ENCODE data around the gene ACCS. TPM values are rescaled to one million over a fixed set of nuclear protein-coding genes. Genes with fewer than 3 reads are reported as not detected.

Gene ACCS
- total and polyA plus RNA-seq, 7 donors, result 1.5 to 7.1 (median 3.5) TPM

- Histone ChIP-seq H3K27ac (no peak overlapping the region), H3K27me3 (ENCODE audit: insufficient read depth in 3 of 3, low read length in 2 of 3) (no peaks in the 10 kb centered on the region), H3K36me3 (ENCODE audit: insufficient read depth in 1 of 2, low read depth in 1 of 2) (no peaks in the 10 kb centered on the region), H3K4me1 (peaks cover 6% of the 10 kb centered on the region), H3K4me3 (no peak overlapping the region), H3K9me3 (no peaks in the 10 kb centered on the region)
- intact Hi-C loops (cut with DNase I), result loop anchor here (2.0 to 5.0 kb wide), 3 partner anchors 92 to 146 kb away; no protein-coding TSS in a partner anchor
- ATAC-seq (peak; percentile 81 to 89 (median 84)), DNase-seq (peak; percentile 77 to 83)
- TF ChIP-seq, protein P1, sequence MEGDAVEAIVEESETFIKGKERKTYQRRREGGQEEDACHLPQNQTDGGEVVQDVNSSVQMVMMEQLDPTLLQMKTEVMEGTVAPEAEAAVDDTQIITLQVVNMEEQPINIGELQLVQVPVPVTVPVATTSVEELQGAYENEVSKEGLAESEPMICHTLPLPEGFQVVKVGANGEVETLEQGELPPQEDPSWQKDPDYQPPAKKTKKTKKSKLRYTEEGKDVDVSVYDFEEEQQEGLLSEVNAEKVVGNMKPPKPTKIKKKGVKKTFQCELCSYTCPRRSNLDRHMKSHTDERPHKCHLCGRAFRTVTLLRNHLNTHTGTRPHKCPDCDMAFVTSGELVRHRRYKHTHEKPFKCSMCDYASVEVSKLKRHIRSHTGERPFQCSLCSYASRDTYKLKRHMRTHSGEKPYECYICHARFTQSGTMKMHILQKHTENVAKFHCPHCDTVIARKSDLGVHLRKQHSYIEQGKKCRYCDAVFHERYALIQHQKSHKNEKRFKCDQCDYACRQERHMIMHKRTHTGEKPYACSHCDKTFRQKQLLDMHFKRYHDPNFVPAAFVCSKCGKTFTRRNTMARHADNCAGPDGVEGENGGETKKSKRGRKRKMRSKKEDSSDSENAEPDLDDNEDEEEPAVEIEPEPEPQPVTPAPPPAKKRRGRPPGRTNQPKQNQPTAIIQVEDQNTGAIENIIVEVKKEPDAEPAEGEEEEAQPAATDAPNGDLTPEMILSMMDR (IDR thresholded peaks at IDR 0.05), result peak; percentile 76
- WGBS, 3 donors, result 22 to 25% (median 24%) methylated on average over 12 of the region's 12 CpGs
Measured at GRCh38 chr11:44036811-44037657, 29.0 kb upstream of the ACCS start.

GRCh38 chr11:44037658-44037998 lies 28.4 kb upstream of the ACCS start:
- Histone ChIP-seq H3K36me3 (ENCODE audit: insufficient read depth in 1 of 2, low read depth in 1 of 2) (no peaks in the 10 kb centered on the region), H3K4me3 (no peak overlapping the region), H3K4me1 (no peaks in the 10 kb centered on the region), H3K27ac (no peak overlapping the region), H3K27me3 (ENCODE audit: insufficient read depth in 3 of 3, low read length in 2 of 3) (no peaks in the 10 kb centered on the region), H3K9me3 (no peaks in the 10 kb centered on the region)
- intact Hi-C loops (cut with DNase I), result loop anchor here (2.0 to 5.0 kb wide), 3 partner anchors 93 to 147 kb away; no protein-coding TSS in a partner anchor
- WGBS, 3 donors, result 77 to 91% (median 89%) methylated on average over 2 of the region's 2 CpGs
- TF ChIP-seq, protein P1 (IDR thresholded peaks at IDR 0.05), result no peak
- DNase-seq (no peak), ATAC-seq (peak in 1 of 4 donors; percentile 8)

DNA sequence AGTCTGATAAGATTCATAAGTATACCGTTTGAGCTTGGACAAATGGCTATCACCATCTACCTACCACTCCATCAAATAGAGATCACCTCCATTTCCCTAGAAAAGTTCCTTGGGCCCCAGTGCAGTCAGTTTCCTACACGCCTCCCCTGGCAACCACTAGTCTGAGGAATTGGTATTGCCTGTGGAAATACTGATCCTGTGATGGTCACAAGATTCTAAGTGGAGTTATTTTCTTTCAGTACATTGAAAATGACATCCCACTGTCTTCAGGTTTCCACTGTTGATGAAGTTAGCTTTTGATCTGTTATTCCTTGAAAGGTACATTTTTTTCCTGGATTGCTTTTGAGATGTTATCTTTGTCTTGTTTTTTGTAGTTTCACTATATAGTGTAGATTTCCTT lies 22.9 kb upstream of the ACCS start:
- Histone ChIP-seq H3K27me3 (ENCODE audit: insufficient read depth in 3 of 3, low read length in 2 of 3) (no peaks in the 10 kb centered on the region), H3K4me3 (no peak overlapping the region), H3K36me3 (ENCODE audit: insufficient read depth in 1 of 2, low read depth in 1 of 2) (no peaks in the 10 kb centered on the region), H3K9me3 (no peaks in the 10 kb centered on the region), H3K4me1 (no peaks in the 10 kb centered on the region), H3K27ac (no peak overlapping the region)
- no peak for ATAC-seq
- intact Hi-C loops (cut with DNase I), result no loop called here
- 76 to 83% (median 81%) methylated on average over 2 of the region's 2 CpGs for WGBS, 3 donors
- no peak for DNase-seq
- TF ChIP-seq, protein P1 (IDR thresholded peaks at IDR 0.05), result no peak

DNA sequence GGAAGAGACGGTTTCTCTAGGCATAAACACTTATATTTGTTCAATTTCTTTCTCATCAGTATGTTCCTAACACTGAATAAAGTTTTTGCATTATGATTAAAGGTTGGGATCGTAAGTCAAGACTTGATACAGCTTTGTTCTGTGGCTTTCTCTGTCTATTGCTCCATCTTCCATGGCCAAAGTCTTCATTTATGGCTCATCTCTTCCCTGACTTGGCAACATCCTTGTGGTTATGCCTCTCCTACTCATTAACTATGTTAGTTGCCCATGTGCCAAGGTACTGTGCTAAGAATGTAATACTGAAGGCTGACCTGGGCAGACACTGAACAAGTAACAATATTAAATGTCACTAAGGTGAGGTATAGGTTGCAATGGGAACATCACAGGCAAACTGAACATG lies 19.9 kb upstream of the ACCS start:
- Histone ChIP-seq H3K27me3 (ENCODE audit: insufficient read depth in 3 of 3, low read length in 2 of 3) (no peaks in the 10 kb centered on the region), H3K27ac (no peak overlapping the region), H3K36me3 (ENCODE audit: insufficient read depth in 1 of 2, low read depth in 1 of 2) (no peaks in the 10 kb centered on the region), H3K9me3 (no peaks in the 10 kb centered on the region), H3K4me1 (no peaks in the 10 kb centered on the region), H3K4me3 (no peak overlapping the region)
- ATAC-seq (no peak), DNase-seq (no peak)
- intact Hi-C loops (cut with DNase I), result no loop called here
- WGBS, 3 donors, result 81 to 90% (median 84%) methylated on average over 2 of the region's 2 CpGs
- TF ChIP-seq, protein P1 (IDR thresholded peaks at IDR 0.05), result no peak
